DOHH2 (cell line): ENCODE measurements around the gene RNMT.

ENCODE experiments used
- H3F3A ChIP-seq: fragments of 200-600 bp; sonication (generic), shearing (Covaris generic); 2 replicates; pipeline ENCODE4 v1.6.0; 2016; ENCODE audit warnings: antibody characterized with exemption, mild to moderate bottlenecking; ENCODE audit not compliant: control insufficient read depth, insufficient read depth
- H3K27ac ChIP-seq: fragments of 200-600 bp; sonication (generic); 2 replicates; pipeline ENCODE4 v1.5.1; 2014; ENCODE audit warnings: low read depth, mild to moderate bottlenecking, low read length, moderate library complexity
- H3K27me3 ChIP-seq: fragments of 200-600 bp; sonication (generic); 2 replicates; pipeline ENCODE4 v1.6.1; 2014; ENCODE audit warnings: mild to moderate bottlenecking, low read length, mixed read lengths; ENCODE audit not compliant: control insufficient read depth
- H3K36me3 ChIP-seq: fragments of 200-600 bp; sonication (generic); 2 replicates; pipeline ENCODE4 v1.6.1; 2014; ENCODE audit warnings: mild to moderate bottlenecking, low read length, moderate library complexity, mixed read lengths; ENCODE audit not compliant: control insufficient read depth
- H3K4me1 ChIP-seq: fragments of 200-600 bp; sonication (generic); 2 replicates; pipeline ENCODE4 v1.6.1; 2014; ENCODE audit warnings: mild to moderate bottlenecking, low read length, mixed read lengths; ENCODE audit not compliant: control insufficient read depth
- H3K4me2 ChIP-seq: fragments of 200-600 bp; sonication (generic); 2 replicates; pipeline ENCODE4 v1.6.0; 2014; ENCODE audit warnings: mild to moderate bottlenecking, low read length, moderate library complexity
- H3K4me3 ChIP-seq: fragments of 200-600 bp; sonication (generic); 2 replicates; pipeline ENCODE4 v1.5.1; 2014; ENCODE audit warnings: mild to moderate bottlenecking, low read length, mixed read lengths
- H3K79me2 ChIP-seq: fragments of 200-600 bp; sonication (generic); 2 replicates; pipeline ENCODE4 v1.6.1; 2014; ENCODE audit warnings: mild to moderate bottlenecking, low read length, mixed read lengths; ENCODE audit not compliant: control insufficient read depth
- H3K9me2 ChIP-seq: fragments of 200-600 bp; sonication (generic); replicated peaks from 2 replicates; pipeline ENCODE4 v1.6.1; 2014; ENCODE audit warnings: mild to moderate bottlenecking, low read length, mixed read lengths; ENCODE audit not compliant: control insufficient read depth
- H3K9me3 ChIP-seq: fragments of 200-600 bp; sonication (generic); 2 replicates; pipeline ENCODE4 v1.6.1; 2014; ENCODE audit warnings: antibody characterized with exemption, low read length, mixed read lengths; ENCODE audit not compliant: control insufficient read depth, insufficient read depth
- H4K20me1 ChIP-seq: fragments of 200-600 bp; sonication (generic); 2 replicates; pipeline ENCODE4 v1.6.0; 2014; ENCODE audit warnings: low read depth, mild to moderate bottlenecking, antibody characterized with exemption, low read length, moderate library complexity; ENCODE audit not compliant: control insufficient read depth, insufficient read depth
- EZH2phosphoT487 ChIP-seq: fragments of 200-600 bp; sonication (generic); IDR thresholded peaks from 2 replicates; pipeline ENCODE4 v1.6.1; 2017; ENCODE audit warnings: borderline replicate concordance, mild to moderate bottlenecking, antibody characterized with exemption, low read length, moderate library complexity, mixed read lengths
- TF ChIP-seq, protein P1 (sequence below): fragments of 200-600 bp; sonication (generic); IDR thresholded peaks from one replicate; pipeline ENCODE4 v1.5.1; 2014; ENCODE audit warnings: antibody characterized with exemption, mild to moderate bottlenecking, low read depth, low read length; ENCODE audit not compliant: poor library complexity, severe bottlenecking

RNMT gene

DNA sequence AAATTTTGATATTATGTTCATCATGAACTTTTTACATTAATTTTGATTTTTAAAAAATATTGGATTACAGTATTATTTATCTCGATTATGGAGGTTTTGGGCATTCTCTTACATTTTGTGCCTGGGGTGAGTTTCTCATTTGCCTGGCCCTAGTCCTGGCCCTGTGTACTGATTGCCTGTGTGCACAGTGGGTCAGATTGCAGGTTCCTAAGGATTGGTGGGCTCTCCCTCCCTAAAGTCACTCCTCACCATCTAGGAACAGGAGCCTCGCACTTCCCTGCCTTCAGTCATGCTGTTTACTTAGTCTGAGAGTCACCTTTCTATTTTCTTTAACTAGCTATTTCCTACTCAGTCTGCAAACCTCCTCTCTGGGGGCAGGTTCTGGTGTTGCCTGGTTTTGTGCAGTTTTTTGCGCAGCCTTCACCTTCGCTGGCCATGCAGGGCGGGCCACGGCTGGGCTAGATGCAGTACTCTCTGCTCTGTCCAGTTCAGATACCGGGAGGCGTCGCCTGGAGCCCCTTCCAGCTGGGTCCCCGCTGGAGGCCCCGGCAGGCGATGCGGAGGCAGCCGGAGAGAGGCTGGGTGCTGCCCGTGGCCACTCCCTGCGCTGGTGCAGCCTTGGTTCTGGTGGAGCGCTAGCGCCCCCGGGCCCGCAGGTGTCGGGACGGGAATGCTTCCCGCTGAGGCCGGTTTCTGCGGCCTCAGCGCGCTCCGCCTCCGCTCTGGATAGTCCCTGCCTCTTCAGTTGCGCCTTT lies 74.2 kb downstream of the RNMT start:
- no peaks in the 10 kb centered on the region for H3K9me2 ChIP-seq
- TF ChIP-seq, protein P1, sequence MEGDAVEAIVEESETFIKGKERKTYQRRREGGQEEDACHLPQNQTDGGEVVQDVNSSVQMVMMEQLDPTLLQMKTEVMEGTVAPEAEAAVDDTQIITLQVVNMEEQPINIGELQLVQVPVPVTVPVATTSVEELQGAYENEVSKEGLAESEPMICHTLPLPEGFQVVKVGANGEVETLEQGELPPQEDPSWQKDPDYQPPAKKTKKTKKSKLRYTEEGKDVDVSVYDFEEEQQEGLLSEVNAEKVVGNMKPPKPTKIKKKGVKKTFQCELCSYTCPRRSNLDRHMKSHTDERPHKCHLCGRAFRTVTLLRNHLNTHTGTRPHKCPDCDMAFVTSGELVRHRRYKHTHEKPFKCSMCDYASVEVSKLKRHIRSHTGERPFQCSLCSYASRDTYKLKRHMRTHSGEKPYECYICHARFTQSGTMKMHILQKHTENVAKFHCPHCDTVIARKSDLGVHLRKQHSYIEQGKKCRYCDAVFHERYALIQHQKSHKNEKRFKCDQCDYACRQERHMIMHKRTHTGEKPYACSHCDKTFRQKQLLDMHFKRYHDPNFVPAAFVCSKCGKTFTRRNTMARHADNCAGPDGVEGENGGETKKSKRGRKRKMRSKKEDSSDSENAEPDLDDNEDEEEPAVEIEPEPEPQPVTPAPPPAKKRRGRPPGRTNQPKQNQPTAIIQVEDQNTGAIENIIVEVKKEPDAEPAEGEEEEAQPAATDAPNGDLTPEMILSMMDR = no peak
- TF ChIP-seq EZH2phosphoT487 = no peak
- no peak overlapping the region for H3K4me3 ChIP-seq
- H4K20me1 ChIP-seq = no peaks in the 10 kb centered on the region
- 0 out of 2 replicates have a peak, but pooled peaks cover 3% of the 10 kb centered on the region for H3K4me1 ChIP-seq
- H3K4me2 ChIP-seq = no peak overlapping the region
- H3K79me2 ChIP-seq = no peaks in the 10 kb centered on the region
- no peaks in the 10 kb centered on the region for H3K36me3 ChIP-seq
- no peaks in the 10 kb centered on the region for H3K9me3 ChIP-seq
- H3F3A ChIP-seq = no peaks in the 10 kb centered on the region
- H3K27ac ChIP-seq = no peak overlapping the region
- peaks cover 10% of the 10 kb centered on the region for H3K27me3 ChIP-seq

DNA sequence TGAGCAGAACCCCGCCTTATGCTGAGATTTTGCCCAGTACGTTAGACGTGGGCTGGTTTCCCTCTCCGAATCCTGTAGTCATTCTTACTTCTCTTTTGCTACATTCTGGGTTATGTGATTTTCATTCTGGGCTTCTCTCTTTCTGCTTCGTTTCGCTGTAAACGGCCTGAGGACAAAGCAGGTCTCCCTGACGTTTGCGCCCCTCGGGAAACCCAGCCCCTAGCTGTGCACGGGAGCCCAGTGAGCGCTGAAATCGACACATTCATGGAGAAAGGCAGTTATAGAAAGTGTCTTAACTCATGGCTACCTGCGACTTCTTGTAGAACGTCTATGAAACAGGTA lies 74.8 kb downstream of the RNMT start:
- H3K36me3 ChIP-seq = no peaks in the 10 kb centered on the region
- no peaks in the 10 kb centered on the region for H4K20me1 ChIP-seq
- H3K27me3 ChIP-seq = peaks cover 10% of the 10 kb centered on the region
- H3K27ac ChIP-seq = no peak overlapping the region
- 0 out of 2 replicates have a peak, but pooled peaks cover 3% of the 10 kb centered on the region for H3K4me1 ChIP-seq
- H3K9me2 ChIP-seq = no peaks in the 10 kb centered on the region
- H3K4me2 ChIP-seq = no peak overlapping the region
- H3K79me2 ChIP-seq = no peaks in the 10 kb centered on the region
- no peak overlapping the region for H3K4me3 ChIP-seq
- H3K9me3 ChIP-seq = no peaks in the 10 kb centered on the region
- TF ChIP-seq EZH2phosphoT487 = no peak
- TF ChIP-seq, protein P1 = no peak
- H3F3A ChIP-seq = no peaks in the 10 kb centered on the region

DNA sequence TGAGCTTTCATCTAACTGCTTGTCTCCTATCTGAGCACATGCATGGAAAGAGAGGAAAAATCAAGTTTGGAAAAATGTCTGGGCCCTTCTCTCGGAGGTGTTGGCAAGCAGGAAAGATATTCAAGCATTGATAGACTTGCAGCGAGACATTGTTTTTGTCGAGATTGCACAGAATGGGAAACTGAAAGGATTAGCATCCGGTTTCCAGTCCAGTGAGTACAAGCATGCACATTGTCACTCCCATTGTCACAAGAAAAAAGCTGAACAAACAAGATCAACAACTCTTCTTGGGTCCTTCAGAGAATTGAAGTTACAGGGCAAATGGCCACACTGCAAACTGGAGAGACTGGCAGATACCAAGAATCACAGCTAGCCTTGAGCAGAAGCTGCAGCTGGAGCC lies 77.8 kb downstream of the RNMT start:
- H3K79me2 ChIP-seq = no peaks in the 10 kb centered on the region
- TF ChIP-seq EZH2phosphoT487 = no peak
- TF ChIP-seq, protein P1 = no peak
- H3K4me1 ChIP-seq = 0 out of 2 replicates have a peak, but pooled peaks cover 3% of the 10 kb centered on the region
- no peaks in the 10 kb centered on the region for H3K9me3 ChIP-seq
- no peaks in the 10 kb centered on the region for H3K36me3 ChIP-seq
- H4K20me1 ChIP-seq = no peaks in the 10 kb centered on the region
- H3K27ac ChIP-seq = no peak overlapping the region
- H3K9me2 ChIP-seq = no peaks in the 10 kb centered on the region
- H3K4me3 ChIP-seq = no peak overlapping the region
- H3K27me3 ChIP-seq = peaks cover 11% of the 10 kb centered on the region
- H3F3A ChIP-seq = no peaks in the 10 kb centered on the region
- no peak overlapping the region for H3K4me2 ChIP-seq
